HEK293 (cell line): ENCODE measurements around the gene TLE1.

ENCODE experiments used
- CTCF ChIP-seq: fragments of 450-650 bp; formaldehyde crosslinking; IDR thresholded peaks from 2 replicates; pipeline ENCODE4 v1.5.1; 2016; ENCODE audit warnings: missing biosample characterization, missing genetic modification characterization
- REST ChIP-seq: fragments of 450-650 bp; formaldehyde crosslinking; IDR thresholded peaks from 2 replicates; pipeline ENCODE4 v1.5.1; 2016; ENCODE audit warnings: missing biosample characterization, missing genetic modification characterization
- ZBTB44 ChIP-seq: fragments of 450-650 bp; IDR thresholded peaks from 2 replicates; pipeline ENCODE4 v1.5.1; 2018; ENCODE audit warnings: missing biosample characterization, mild to moderate bottlenecking, missing genetic modification characterization
- ZNF138 ChIP-seq: fragments of 450-650 bp; formaldehyde crosslinking; IDR thresholded peaks from 2 replicates; pipeline ENCODE4 v1.5.1; 2016; ENCODE audit warnings: missing biosample characterization, missing genetic modification characterization, borderline replicate concordance
- ZNF174 ChIP-seq: fragments of 450-650 bp; formaldehyde crosslinking; IDR thresholded peaks from 2 replicates; pipeline ENCODE4 v1.5.0; 2017; ENCODE audit warnings: missing biosample characterization, mild to moderate bottlenecking, missing genetic modification characterization
- ZNF214 ChIP-seq: fragments of 450-650 bp; formaldehyde crosslinking; IDR thresholded peaks from 2 replicates; pipeline ENCODE4 v1.5.1; 2017; ENCODE audit warnings: missing biosample characterization, mild to moderate bottlenecking, missing genetic modification characterization, borderline replicate concordance
- ZNF274 ChIP-seq, 2 experiments: fragments of 200-500 bp in 1 of 2; fragments of 450-650 bp in 1 of 2; sonication (Bioruptor generic) in 1 of 2; formaldehyde crosslinking in 1 of 2; IDR thresholded peaks; 2 replicates each; pipeline versions ENCODE4 v1.5.1 to v1.6.1; 2014 to 2016; ENCODE audit warnings: borderline replicate concordance in 1 of 2, inconsistent platforms in 1 of 2, low read length in 1 of 2, missing biosample characterization in 1 of 2, missing genetic modification characterization in 1 of 2
- ZNF776 ChIP-seq: fragments of 450-650 bp; formaldehyde crosslinking; IDR thresholded peaks from 2 replicates; pipeline ENCODE4 v1.5.0; 2017; ENCODE audit warnings: missing biosample characterization, missing genetic modification characterization, borderline replicate concordance
- TF ChIP-seq, protein P1 (sequence below): fragments of 450-650 bp; formaldehyde crosslinking; IDR thresholded peaks from 2 replicates; pipeline ENCODE4 v1.5.1; 2016; ENCODE audit warnings: missing biosample characterization, missing genetic modification characterization
- TF ChIP-seq, protein P2 (sequence below): fragments of 450-650 bp; formaldehyde crosslinking; IDR thresholded peaks from 2 replicates; pipeline ENCODE4 v1.5.1; 2016; ENCODE audit warnings: missing biosample characterization, missing genetic modification characterization
- TF ChIP-seq, protein P3 (sequence below): fragments of 450-650 bp; IDR thresholded peaks from 2 replicates; pipeline ENCODE4 v1.5.1; 2018; ENCODE audit warnings: missing biosample characterization, missing genetic modification characterization
- TF ChIP-seq, protein P4 (sequence below): fragments of 450-650 bp; formaldehyde crosslinking; IDR thresholded peaks from 2 replicates; pipeline ENCODE4 v1.5.1; 2016; ENCODE audit warnings: missing biosample characterization, missing genetic modification characterization

DNA sequence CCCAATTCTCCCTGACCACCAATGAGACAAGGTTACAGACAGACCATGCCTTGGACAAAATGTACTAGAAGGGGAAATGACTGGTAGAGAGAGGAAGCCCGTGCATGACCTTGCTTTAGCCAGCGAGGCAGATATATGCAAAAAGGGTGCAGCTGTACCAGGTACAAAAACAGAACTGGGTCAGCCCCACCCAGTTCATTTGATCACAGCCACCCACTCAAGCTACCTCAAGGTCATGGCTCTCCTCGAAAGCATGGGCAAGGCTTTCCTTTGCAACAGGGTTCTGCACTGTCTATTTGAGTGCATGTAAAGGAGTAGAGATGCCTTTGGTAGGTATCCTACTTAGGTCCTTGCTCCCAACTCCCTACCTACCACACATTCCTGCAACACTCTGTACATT is 33.3 kb downstream of the TLE1 start:
- no peak for TF ChIP-seq ZNF138 (tag by site-specific recombination)
- TF ChIP-seq ZNF174 (tag by site-specific recombination): no peak
- no peak for TF ChIP-seq CTCF (tag by site-specific recombination)
- TF ChIP-seq, protein P1, sequence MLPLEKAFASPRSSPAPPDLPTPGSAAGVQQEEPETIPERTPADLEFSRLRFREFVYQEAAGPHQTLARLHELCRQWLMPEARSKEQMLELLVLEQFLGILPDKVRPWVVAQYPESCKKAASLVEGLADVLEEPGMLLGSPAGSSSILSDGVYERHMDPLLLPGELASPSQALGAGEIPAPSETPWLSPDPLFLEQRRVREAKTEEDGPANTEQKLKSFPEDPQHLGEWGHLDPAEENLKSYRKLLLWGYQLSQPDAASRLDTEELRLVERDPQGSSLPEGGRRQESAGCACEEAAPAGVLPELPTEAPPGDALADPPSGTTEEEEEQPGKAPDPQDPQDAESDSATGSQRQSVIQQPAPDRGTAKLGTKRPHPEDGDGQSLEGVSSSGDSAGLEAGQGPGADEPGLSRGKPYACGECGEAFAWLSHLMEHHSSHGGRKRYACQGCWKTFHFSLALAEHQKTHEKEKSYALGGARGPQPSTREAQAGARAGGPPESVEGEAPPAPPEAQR (tag by site-specific recombination): no peak
- TF ChIP-seq, protein P2, sequence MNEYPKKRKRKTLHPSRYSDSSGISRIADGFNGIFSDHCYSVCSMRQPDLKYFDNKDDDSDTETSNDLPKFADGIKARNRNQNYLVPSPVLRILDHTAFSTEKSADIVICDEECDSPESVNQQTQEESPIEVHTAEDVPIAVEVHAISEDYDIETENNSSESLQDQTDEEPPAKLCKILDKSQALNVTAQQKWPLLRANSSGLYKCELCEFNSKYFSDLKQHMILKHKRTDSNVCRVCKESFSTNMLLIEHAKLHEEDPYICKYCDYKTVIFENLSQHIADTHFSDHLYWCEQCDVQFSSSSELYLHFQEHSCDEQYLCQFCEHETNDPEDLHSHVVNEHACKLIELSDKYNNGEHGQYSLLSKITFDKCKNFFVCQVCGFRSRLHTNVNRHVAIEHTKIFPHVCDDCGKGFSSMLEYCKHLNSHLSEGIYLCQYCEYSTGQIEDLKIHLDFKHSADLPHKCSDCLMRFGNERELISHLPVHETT: no peak
- no peak for TF ChIP-seq ZBTB44
- TF ChIP-seq ZNF214 (tag by site-specific recombination): no peak
- no peak for TF ChIP-seq ZNF274 (IDR thresholded peaks at IDR 0.05; ENCODE audit: low read length)
- TF ChIP-seq ZNF274 (tag by site-specific recombination; IDR thresholded peaks at IDR 0.05; ENCODE audit: borderline replicate concordance): no peak
- TF ChIP-seq ZNF776 (tag by site-specific recombination): no peak
- TF ChIP-seq, protein P3, sequence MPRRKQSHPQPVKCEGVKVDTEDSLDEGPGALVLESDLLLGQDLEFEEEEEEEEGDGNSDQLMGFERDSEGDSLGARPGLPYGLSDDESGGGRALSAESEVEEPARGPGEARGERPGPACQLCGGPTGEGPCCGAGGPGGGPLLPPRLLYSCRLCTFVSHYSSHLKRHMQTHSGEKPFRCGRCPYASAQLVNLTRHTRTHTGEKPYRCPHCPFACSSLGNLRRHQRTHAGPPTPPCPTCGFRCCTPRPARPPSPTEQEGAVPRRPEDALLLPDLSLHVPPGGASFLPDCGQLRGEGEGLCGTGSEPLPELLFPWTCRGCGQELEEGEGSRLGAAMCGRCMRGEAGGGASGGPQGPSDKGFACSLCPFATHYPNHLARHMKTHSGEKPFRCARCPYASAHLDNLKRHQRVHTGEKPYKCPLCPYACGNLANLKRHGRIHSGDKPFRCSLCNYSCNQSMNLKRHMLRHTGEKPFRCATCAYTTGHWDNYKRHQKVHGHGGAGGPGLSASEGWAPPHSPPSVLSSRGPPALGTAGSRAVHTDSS (tag by site-specific recombination): no peak
- TF ChIP-seq REST (tag by site-specific recombination): no peak
- TF ChIP-seq, protein P4, sequence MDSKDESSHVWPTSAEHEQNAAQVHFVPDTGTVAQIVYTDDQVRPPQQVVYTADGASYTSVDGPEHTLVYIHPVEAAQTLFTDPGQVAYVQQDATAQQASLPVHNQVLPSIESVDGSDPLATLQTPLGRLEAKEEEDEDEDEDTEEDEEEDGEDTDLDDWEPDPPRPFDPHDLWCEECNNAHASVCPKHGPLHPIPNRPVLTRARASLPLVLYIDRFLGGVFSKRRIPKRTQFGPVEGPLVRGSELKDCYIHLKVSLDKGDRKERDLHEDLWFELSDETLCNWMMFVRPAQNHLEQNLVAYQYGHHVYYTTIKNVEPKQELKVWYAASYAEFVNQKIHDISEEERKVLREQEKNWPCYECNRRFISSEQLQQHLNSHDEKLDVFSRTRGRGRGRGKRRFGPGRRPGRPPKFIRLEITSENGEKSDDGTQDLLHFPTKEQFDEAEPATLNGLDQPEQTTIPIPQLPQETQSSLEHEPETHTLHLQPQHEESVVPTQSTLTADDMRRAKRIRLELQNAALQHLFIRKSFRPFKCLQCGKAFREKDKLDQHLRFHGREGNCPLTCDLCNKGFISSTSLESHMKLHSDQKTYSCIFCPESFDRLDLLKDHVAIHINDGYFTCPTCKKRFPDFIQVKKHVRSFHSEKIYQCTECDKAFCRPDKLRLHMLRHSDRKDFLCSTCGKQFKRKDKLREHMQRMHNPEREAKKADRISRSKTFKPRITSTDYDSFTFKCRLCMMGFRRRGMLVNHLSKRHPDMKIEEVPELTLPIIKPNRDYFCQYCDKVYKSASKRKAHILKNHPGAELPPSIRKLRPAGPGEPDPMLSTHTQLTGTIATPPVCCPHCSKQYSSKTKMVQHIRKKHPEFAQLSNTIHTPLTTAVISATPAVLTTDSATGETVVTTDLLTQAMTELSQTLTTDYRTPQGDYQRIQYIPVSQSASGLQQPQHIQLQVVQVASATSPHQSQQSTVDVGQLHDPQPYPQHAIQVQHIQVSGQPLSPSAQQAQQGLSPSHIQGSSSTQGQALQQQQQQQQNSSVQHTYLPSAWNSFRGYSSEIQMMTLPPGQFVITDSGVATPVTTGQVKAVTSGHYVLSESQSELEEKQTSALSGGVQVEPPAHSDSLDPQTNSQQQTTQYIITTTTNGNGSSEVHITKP (tag by site-specific recombination): no peak
